ENCODE results near the gene CEBPG. TPM values are rescaled to one million over a fixed set of nuclear protein-coding genes. Genes with fewer than 3 reads are reported as not detected.

CEBPG gene
- total and polyA plus RNA-seq, 9 of the 15 experiments (the other 6 are each of a cell fraction or from before 2014, with no cell fraction given) = 9.5 to 34.9 (median 30.9) TPM

DNA sequence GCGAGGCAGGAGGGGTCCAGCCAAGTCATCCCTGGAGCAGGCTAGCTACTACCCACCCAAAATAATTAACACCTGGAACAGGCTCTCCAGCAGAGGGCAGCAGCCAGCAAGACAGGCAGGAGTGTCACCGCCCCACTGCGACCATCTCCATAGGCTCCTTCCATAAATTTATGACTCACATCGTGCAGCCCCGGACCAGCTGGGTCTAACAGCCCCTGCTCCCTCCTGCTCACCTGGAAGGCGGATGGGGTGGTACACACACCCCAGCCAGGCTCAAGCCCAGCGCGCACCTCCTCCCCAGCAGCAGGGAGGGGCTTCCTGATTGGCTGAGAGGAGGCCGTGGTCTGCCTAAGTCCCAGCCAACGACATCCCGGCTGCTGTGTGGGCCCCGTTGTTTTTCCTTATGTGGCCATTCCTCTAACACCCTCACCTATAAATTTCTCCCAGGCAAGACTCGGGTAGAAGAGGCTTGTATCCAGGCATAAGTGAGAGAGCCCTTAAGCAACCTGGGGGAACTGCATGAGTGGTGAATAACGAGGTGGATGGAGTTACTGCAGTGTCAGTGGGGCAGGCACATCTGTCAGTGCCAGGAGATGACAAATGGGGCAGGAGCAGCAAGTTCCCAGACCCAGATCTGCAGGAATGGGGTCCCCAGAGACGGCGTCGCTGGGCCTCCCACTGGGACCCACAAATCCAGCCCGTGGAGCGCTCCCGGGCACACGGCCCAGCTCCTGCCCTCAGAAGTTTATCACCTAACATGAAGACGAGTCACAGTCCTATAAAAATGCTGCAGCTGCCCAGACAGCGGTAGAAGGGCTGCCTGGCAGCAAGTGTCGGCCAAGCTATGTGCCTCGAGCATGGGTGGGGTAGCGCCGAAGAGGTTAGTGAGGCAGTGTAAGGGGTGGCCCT is 43.1 kb downstream of the CEBPG start (continued):
- TF ChIP-seq, protein P1, sequence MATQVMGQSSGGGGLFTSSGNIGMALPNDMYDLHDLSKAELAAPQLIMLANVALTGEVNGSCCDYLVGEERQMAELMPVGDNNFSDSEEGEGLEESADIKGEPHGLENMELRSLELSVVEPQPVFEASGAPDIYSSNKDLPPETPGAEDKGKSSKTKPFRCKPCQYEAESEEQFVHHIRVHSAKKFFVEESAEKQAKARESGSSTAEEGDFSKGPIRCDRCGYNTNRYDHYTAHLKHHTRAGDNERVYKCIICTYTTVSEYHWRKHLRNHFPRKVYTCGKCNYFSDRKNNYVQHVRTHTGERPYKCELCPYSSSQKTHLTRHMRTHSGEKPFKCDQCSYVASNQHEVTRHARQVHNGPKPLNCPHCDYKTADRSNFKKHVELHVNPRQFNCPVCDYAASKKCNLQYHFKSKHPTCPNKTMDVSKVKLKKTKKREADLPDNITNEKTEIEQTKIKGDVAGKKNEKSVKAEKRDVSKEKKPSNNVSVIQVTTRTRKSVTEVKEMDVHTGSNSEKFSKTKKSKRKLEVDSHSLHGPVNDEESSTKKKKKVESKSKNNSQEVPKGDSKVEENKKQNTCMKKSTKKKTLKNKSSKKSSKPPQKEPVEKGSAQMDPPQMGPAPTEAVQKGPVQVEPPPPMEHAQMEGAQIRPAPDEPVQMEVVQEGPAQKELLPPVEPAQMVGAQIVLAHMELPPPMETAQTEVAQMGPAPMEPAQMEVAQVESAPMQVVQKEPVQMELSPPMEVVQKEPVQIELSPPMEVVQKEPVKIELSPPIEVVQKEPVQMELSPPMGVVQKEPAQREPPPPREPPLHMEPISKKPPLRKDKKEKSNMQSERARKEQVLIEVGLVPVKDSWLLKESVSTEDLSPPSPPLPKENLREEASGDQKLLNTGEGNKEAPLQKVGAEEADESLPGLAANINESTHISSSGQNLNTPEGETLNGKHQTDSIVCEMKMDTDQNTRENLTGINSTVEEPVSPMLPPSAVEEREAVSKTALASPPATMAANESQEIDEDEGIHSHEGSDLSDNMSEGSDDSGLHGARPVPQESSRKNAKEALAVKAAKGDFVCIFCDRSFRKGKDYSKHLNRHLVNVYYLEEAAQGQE (IDR thresholded peaks at IDR 0.05; ENCODE audit: borderline replicate concordance) = peak; percentile 72
- TF ChIP-seq, protein P1 (CRISPR knock-in tag; IDR thresholded peaks at IDR 0.05; ENCODE audit: low read depth) = no peak
- TF ChIP-seq STAG1 (CRISPR knock-in tag; IDR thresholded peaks at IDR 0.05; ENCODE audit: borderline replicate concordance) (peak; percentile 45; the same call in 1 of the 2 replicates), HCFC1 (IDR thresholded peaks at IDR 0.05; ENCODE audit: low read depth, low read length) (no peak), SMC3 (conservative IDR thresholded peaks at IDR 0.05; ENCODE audit: insufficient read depth, low read depth, low read length) (peak; percentile 76), SAFB2 (IDR thresholded peaks at IDR 0.05; ENCODE audit: borderline replicate concordance, low read depth, low read length, severe bottlenecking) (no peak), BRF1 (IDR thresholded peaks at IDR 0.05; ENCODE audit: borderline replicate concordance, extremely low read depth, insufficient read length) (no peak), MED1 (CRISPR knock-in tag; IDR thresholded peaks at IDR 0.05; ENCODE audit: borderline replicate concordance) (no peak), NBN (IDR thresholded peaks at IDR 0.05; ENCODE audit: low read depth) (no peak)
- TF ChIP-seq, protein P2, sequence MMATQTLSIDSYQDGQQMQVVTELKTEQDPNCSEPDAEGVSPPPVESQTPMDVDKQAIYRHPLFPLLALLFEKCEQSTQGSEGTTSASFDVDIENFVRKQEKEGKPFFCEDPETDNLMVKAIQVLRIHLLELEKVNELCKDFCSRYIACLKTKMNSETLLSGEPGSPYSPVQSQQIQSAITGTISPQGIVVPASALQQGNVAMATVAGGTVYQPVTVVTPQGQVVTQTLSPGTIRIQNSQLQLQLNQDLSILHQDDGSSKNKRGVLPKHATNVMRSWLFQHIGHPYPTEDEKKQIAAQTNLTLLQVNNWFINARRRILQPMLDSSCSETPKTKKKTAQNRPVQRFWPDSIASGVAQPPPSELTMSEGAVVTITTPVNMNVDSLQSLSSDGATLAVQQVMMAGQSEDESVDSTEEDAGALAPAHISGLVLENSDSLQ (IDR thresholded peaks at IDR 0.05) = peak; percentile 57
- TF ChIP-seq, protein P3, sequence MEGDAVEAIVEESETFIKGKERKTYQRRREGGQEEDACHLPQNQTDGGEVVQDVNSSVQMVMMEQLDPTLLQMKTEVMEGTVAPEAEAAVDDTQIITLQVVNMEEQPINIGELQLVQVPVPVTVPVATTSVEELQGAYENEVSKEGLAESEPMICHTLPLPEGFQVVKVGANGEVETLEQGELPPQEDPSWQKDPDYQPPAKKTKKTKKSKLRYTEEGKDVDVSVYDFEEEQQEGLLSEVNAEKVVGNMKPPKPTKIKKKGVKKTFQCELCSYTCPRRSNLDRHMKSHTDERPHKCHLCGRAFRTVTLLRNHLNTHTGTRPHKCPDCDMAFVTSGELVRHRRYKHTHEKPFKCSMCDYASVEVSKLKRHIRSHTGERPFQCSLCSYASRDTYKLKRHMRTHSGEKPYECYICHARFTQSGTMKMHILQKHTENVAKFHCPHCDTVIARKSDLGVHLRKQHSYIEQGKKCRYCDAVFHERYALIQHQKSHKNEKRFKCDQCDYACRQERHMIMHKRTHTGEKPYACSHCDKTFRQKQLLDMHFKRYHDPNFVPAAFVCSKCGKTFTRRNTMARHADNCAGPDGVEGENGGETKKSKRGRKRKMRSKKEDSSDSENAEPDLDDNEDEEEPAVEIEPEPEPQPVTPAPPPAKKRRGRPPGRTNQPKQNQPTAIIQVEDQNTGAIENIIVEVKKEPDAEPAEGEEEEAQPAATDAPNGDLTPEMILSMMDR (IDR thresholded peaks at IDR 0.05 in 2 of 3, conservative IDR thresholded peaks at IDR 0.05 in 1 of 3; ENCODE audit: insufficient read depth in 2 of 3, low read depth in 1 of 3, low read length in 3 of 3) = peak; percentile 77 to 88 (median 87)
- TF ChIP-seq, protein P4, sequence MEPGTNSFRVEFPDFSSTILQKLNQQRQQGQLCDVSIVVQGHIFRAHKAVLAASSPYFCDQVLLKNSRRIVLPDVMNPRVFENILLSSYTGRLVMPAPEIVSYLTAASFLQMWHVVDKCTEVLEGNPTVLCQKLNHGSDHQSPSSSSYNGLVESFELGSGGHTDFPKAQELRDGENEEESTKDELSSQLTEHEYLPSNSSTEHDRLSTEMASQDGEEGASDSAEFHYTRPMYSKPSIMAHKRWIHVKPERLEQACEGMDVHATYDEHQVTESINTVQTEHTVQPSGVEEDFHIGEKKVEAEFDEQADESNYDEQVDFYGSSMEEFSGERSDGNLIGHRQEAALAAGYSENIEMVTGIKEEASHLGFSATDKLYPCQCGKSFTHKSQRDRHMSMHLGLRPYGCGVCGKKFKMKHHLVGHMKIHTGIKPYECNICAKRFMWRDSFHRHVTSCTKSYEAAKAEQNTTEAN (CRISPR knock-in tag; IDR thresholded peaks at IDR 0.05) = no peak
- TF ChIP-seq, protein P5, sequence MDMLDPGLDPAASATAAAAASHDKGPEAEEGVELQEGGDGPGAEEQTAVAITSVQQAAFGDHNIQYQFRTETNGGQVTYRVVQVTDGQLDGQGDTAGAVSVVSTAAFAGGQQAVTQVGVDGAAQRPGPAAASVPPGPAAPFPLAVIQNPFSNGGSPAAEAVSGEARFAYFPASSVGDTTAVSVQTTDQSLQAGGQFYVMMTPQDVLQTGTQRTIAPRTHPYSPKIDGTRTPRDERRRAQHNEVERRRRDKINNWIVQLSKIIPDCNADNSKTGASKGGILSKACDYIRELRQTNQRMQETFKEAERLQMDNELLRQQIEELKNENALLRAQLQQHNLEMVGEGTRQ (CRISPR knock-in tag; IDR thresholded peaks at IDR 0.05) = no peak

All from K562 (cell line).